Hematopoietic multipotent progenitor cell treated with erythropoietin and hydrocortisone succinate and interleukin-3 and kit ligand, for 17 days (in vitro differentiated cells): Measurements from ENCODE around the gene KLK12.
"Not testable (repeated sequence)": the region's sequence is repeated elsewhere in the genome, so short reads cannot be mapped to it uniquely, and the experiment has no call there.

Experiments used
- DNase-seq: peaks from one replicate; pipeline ENCODE4 v3.0.0-alpha.2; 2015; ENCODE audit warnings: low spot score

Gene KLK12

GRCh38 chr19:51015691-51016267 is 19.0 kb downstream of the KLK12 start:
- DNase-seq = no peak

- DNase-seq = no peak
Measured at GRCh38 chr19:51014242-51014641, 20.6 kb downstream of the KLK12 start.

- no peak for DNase-seq
Measured at GRCh38 chr19:51012661-51013190, 22.1 kb downstream of the KLK12 start.

GRCh38 chr19:51010066-51010795 is 24.6 kb downstream of the KLK12 start:
- DNase-seq = no peak

- DNase-seq = no peak
Measured at GRCh38 chr19:51009061-51009891, 25.5 kb downstream of the KLK12 start.

GRCh38 chr19:51007488-51007887 is 27.3 kb downstream of the KLK12 start:
- DNase-seq = no peak

GRCh38 chr19:51006406-51006805 is 28.4 kb downstream of the KLK12 start:
- DNase-seq = no peak

GRCh38 chr19:51005248-51005647 is 29.6 kb downstream of the KLK12 start:
- no peak for DNase-seq

- no peak for DNase-seq
Measured at GRCh38 chr19:51003316-51003715, 31.5 kb downstream of the KLK12 start.

- DNase-seq = peak; percentile 61
Measured at GRCh38 chr19:51002542-51003311, 32.1 kb downstream of the KLK12 start.

- DNase-seq = no peak
Measured at GRCh38 chr19:51002089-51002532, 32.7 kb downstream of the KLK12 start.

- no peak for DNase-seq
Measured at GRCh38 chr19:51001515-51001914, 33.3 kb downstream of the KLK12 start, which contains the start of gene KLK8. Gene KLK8, minus strand, starts transcription at chr19:51001604. Its CDS starts 437 bp downstream, at chr19:51001167.

- DNase-seq = no peak
Measured at GRCh38 chr19:51000981-51001380, 33.8 kb downstream of the KLK12 start.

- no peak for DNase-seq
Measured at GRCh38 chr19:51000426-51000825, 34.4 kb downstream of the KLK12 start.

GRCh38 chr19:50998686-50999085 is 36.1 kb downstream of the KLK12 start:
- DNase-seq = no peak

GRCh38 chr19:50998061-50998460 is 36.7 kb downstream of the KLK12 start:
- DNase-seq = no peak

- peak; percentile 8 for DNase-seq
Measured at GRCh38 chr19:50994129-50994528, 40.7 kb downstream of the KLK12 start.

GRCh38 chr19:50992666-50993035 is 42.2 kb downstream of the KLK12 start:
- no peak for DNase-seq

GRCh38 chr19:50984416-50984815 is 50.4 kb downstream of the KLK12 start:
- DNase-seq = not testable (repeated sequence)

- DNase-seq = no peak
Measured at GRCh38 chr19:50983625-50984292, 51.0 kb downstream of the KLK12 start, which contains the start of gene KLK7. Gene KLK7, minus strand, starts transcription at chr19:50983917. Its CDS starts 1,518 bp downstream, at chr19:50982399.

GRCh38 chr19:50982186-50982585 is 52.6 kb downstream of the KLK12 start:
- no peak for DNase-seq
